Endothelial cell of umbilical vein (primary cell): ENCODE results near the gene PAM16. TPM values are rescaled to one million over a fixed set of nuclear protein-coding genes. Genes with fewer than 3 reads are reported as not detected.

Experiments
- BruUV-seq: library from RNA; stranded (reverse); fragments of 400-500 nt; replicated peaks from 2 replicates; lab custom pipeline; 2021; lab: Mats Ljungman, UMichigan
- CTCF ChIA-PET: fragments of 300-600, 350-600 bp; sonication (Branson Sonifier 250); formaldehyde crosslinking; loops from one replicate; lab custom pipeline; 2021; ENCODE audit warnings: antibody characterized with exemption, inconsistent platforms; lab: Charles Lee
- POLR2A ChIA-PET: fragments of 300-600, 350-600 bp; sonication (Branson Sonifier 250); formaldehyde crosslinking; loops from one replicate; lab custom pipeline; 2021; ENCODE audit warnings: antibody characterized with exemption, inconsistent platforms; lab: Charles Lee
- DNase-seq: peaks from one replicate; pipeline ENCODE4 v3.0.0-alpha.2; 2011; ENCODE audit warnings: low read depth, low spot score
- FAIRE-seq: peaks from 2 replicates; lab custom pipeline; 2011; peaks lifted over from hg19 to GRCh38; lab: Jason Lieb, UNC
- H2AFZ ChIP-seq: 2 replicates; pipeline ENCODE4 v1.6.0; 2012; ENCODE audit warnings: low read depth, low read length, control low read depth, inconsistent platforms
- H3K27ac ChIP-seq: 2 replicates; pipeline ENCODE4 v1.5.1; 2011; ENCODE audit warnings: low read depth, mild to moderate bottlenecking, control low read depth, low read length, moderate library complexity; ENCODE audit not compliant: insufficient read depth
- H3K27me3 ChIP-seq, 2 experiments: 2 replicates each; pipeline versions ENCODE4 v1.6.0 to v1.6.1; 2011; ENCODE audit warnings: low read length in 2 of 2, mixed read lengths in 1 of 2; ENCODE audit not compliant: control insufficient read depth in 2 of 2, insufficient read depth in 2 of 2
- H3K36me3 ChIP-seq, 2 experiments: 2 replicates in 1 of 2; 3 replicates in 1 of 2; pipeline ENCODE4 v1.5.1; 2011; ENCODE audit warnings: low read length in 2 of 2, mild to moderate bottlenecking in 1 of 2, moderate library complexity in 1 of 2; ENCODE audit not compliant: control insufficient read depth in 2 of 2, insufficient read depth in 2 of 2; ENCODE audit errors: extremely low read depth in 1 of 2
- H3K4me1 ChIP-seq: 3 replicates; pipeline ENCODE4 v1.5.1; 2011; ENCODE audit warnings: mild to moderate bottlenecking, low read length; ENCODE audit not compliant: control insufficient read depth, insufficient read depth; ENCODE audit errors: extremely low read depth
- H3K4me2 ChIP-seq: 2 replicates; pipeline ENCODE4 v1.6.1; 2011; ENCODE audit warnings: low read length, control low read depth, mixed read lengths; ENCODE audit not compliant: insufficient read depth
- H3K4me3 ChIP-seq, 3 experiments: fragments of 200-600 bp in 1 of 3; sonication (generic), shearing (Covaris generic) in 1 of 3; replicated peaks in 1 of 3; 2 replicates each; pipeline ENCODE4 v1.5.1; 2011 to 2016; ENCODE audit warnings: control low read depth in 3 of 3, low read length in 3 of 3, mild to moderate bottlenecking in 2 of 3, inconsistent platforms in 1 of 3, low read depth in 1 of 3, moderate library complexity in 1 of 3; ENCODE audit not compliant: insufficient read depth in 1 of 3
- H3K79me2 ChIP-seq: 2 replicates; pipeline ENCODE4 v1.6.0; 2012; ENCODE audit warnings: low read length, inconsistent platforms; ENCODE audit not compliant: control insufficient read depth, insufficient read depth
- H3K9ac ChIP-seq: replicated peaks from 2 replicates; pipeline ENCODE3; 2011; ENCODE audit warnings: low read length, control low read depth; ENCODE audit not compliant: insufficient read depth; ENCODE audit errors: extremely low read depth
- H3K9me1 ChIP-seq: replicated peaks from 3 replicates; pipeline ENCODE4 v1.6.0; 2011; ENCODE audit warnings: mild to moderate bottlenecking, low read length; ENCODE audit not compliant: control insufficient read depth, insufficient read depth; ENCODE audit errors: extremely low read depth
- H3K9me3 ChIP-seq: replicated peaks from 2 replicates; pipeline ENCODE4 v1.5.1; 2012; ENCODE audit warnings: low read length, inconsistent platforms; ENCODE audit not compliant: control insufficient read depth, insufficient read depth
- H4K20me1 ChIP-seq: replicated peaks from 2 replicates; pipeline ENCODE3; 2011; ENCODE audit warnings: mild to moderate bottlenecking, low read length; ENCODE audit not compliant: control insufficient read depth, insufficient read depth; ENCODE audit errors: extremely low read depth
- CTCF ChIP-seq, 2 donors: IDR thresholded peaks; 1 replicate in 1 of 2; 2 replicates in 1 of 2; pipeline ENCODE4 v1.5.1; 2011; ENCODE audit warnings: low read length in 2 of 2, mild to moderate bottlenecking in 2 of 2, moderate library complexity in 2 of 2, control low read depth in 1 of 2, inconsistent platforms in 1 of 2, low read depth in 1 of 2; ENCODE audit not compliant: insufficient read depth in 1 of 2; ENCODE audit errors: extremely low read depth in 1 of 2
- EZH2 ChIP-seq: IDR thresholded peaks from 2 replicates; pipeline ENCODE4 v1.6.1; 2012; ENCODE audit warnings: borderline replicate concordance, low read depth, mild to moderate bottlenecking, moderate library complexity, low read length, inconsistent platforms; ENCODE audit not compliant: severe bottlenecking
- FOS ChIP-seq: IDR thresholded peaks from 2 replicates; pipeline ENCODE4 v1.6.1; 2011; ENCODE audit warnings: mild to moderate bottlenecking, low read length, moderate library complexity, borderline replicate concordance; ENCODE audit not compliant: insufficient read depth
- GATA2 ChIP-seq: IDR thresholded peaks from 2 replicates; pipeline ENCODE4 v1.7.0; 2011; ENCODE audit warnings: low read depth, mild to moderate bottlenecking, moderate library complexity, mixed read lengths, low read length; ENCODE audit not compliant: insufficient read length, insufficient read depth
- JUN ChIP-seq: IDR thresholded peaks from 2 replicates; pipeline ENCODE4 v1.6.1; 2011; ENCODE audit warnings: borderline replicate concordance, low read depth; ENCODE audit not compliant: insufficient read length, insufficient read depth
- MAX ChIP-seq: IDR thresholded peaks from 2 replicates; pipeline ENCODE4 v1.6.1; 2011; ENCODE audit not compliant: insufficient read depth, insufficient read length
- MYC ChIP-seq: IDR thresholded peaks from one replicate; pipeline ENCODE4 v1.6.1; 2011; ENCODE audit warnings: mild to moderate bottlenecking, low read depth, low read length
- POLR2A ChIP-seq: IDR thresholded peaks from 2 replicates; pipeline ENCODE4 v1.6.1; 2012; ENCODE audit warnings: low read depth, mild to moderate bottlenecking, control low read depth, low read length
- POLR2AphosphoS5 ChIP-seq: IDR thresholded peaks from 2 replicates; pipeline ENCODE4 v1.6.1; 2012; ENCODE audit warnings: low read depth, mild to moderate bottlenecking, control low read depth, low read length, moderate library complexity; ENCODE audit not compliant: insufficient read depth
- dilution Hi-C: fragments of 300-500 bp; cut with MboI; formaldehyde crosslinking; loops from one replicate; pipeline ENCODE4 v1.15.0; 2019; ENCODE audit warnings: low sequenced_read_pairs; ENCODE audit not compliant: extremely low pct_ligation_motif_present
- intact Hi-C: fragments of 100-400 bp; cut with micrococcal nuclease; formaldehyde crosslinking; loops from one replicate; pipeline ENCODE4 v1.10.0; 2022
- polyA plus RNA-seq, 4 experiments: library from polyadenylated mRNA; depleted of rRNA in 3 of 4; stranded (reverse) in 3 of 4; unstranded in 1 of 4; fragments of >200 nt; gene quantifications; 2 replicates each; pipeline versions ENCODE4 v1.2.1 to v1.2.3, GENCODE V29; 2011 to 2012; ENCODE audit warnings: missing spikeins in 1 of 4
- total RNA-seq: library from RNA; stranded (reverse); gene quantifications from 2 replicates; pipeline ENCODE4 v1.2.3, GENCODE V29; 2021

The PAM16 gene
- total and polyA plus RNA-seq, 2 donors (not counting 3 experiments of a cell fraction or from before 2014, with no cell fraction given): 40.0 to 67.2 TPM

DNA sequence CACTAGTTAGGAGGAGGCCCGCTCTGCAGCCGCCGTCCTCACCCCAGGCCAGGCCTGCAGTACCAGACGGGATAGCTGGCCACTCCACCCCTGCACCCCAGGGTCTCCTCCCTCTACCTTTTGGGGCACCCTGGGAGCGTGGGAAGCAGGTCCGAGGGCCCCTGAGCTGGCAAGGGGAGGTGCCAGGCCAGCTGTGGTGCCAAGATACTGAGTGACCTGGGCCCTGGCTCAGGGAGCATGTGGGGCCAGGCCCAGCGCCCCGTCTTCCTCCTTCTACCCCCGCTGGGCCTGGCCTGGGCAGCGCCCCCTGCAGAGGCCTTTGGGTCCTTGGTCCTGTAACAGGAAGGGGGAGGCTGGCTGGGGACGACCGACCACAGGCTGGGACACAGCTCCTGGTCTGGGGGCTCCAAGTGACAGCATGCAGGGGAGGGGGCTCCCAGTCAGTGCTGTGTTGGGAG is 13.0 kb downstream of the PAM16 start:
- no TSS peak for BruUV-seq
- CTCF ChIA-PET: interaction anchor here (1.1 to 4.2 kb wide), 4 partner anchors 28 to 84 kb away, joined by 3 to 29 read pairs (median 4); no protein-coding TSS in a partner anchor
- intact Hi-C loops: no loop called here

More for the DNA sequence above, 13.0 kb downstream of the PAM16 start:
- Histone ChIP-seq H3K4me2 (no peak overlapping the region), H3K27ac (no peak overlapping the region), H3K27me3 (no peaks in the 10 kb centered on the region), H2AFZ (no peak overlapping the region), H3K9me3 (no peaks in the 10 kb centered on the region), H3K79me2 (peaks cover 5% of the 10 kb centered on the region), H3K9ac (no peak overlapping the region), H4K20me1 (no peaks in the 10 kb centered on the region), H3K36me3 (peaks cover 3 to 19% of the 10 kb centered on the region in 2 experiments), H3K9me1 (no peaks in the 10 kb centered on the region), H3K4me3 (no peak overlapping the region), H3K4me1 (no peaks in the 10 kb centered on the region)
- POLR2A ChIA-PET: interaction anchor here (1.2 kb wide), 1 partner anchor 13 kb away, joined by 3 read pairs; no protein-coding TSS in a partner anchor
- FAIRE-seq (no peak), DNase-seq (no peak)
- TF ChIP-seq POLR2A (no peak), FOS (no peak), JUN (no peak), MAX (no peak), GATA2 (no peak), CTCF (IDR thresholded peaks at IDR 0.05; ENCODE audit: extremely low read depth in 1 of 2, insufficient read depth in 1 of 2, low read depth in 1 of 2, low read length in 2 of 2) (no peak), EZH2 (no peak), POLR2AphosphoS5 (no peak), MYC (no peak)
- dilution Hi-C loops: no loop called here
